GM18498 (cell line): Measurements from ENCODE around the gene PACRG.
"Not testable (repeated sequence)": the region's sequence is repeated elsewhere in the genome, so short reads cannot be mapped to it uniquely, and the experiment has no call there.

ENCODE experiments used
- ATAC-seq: cut with Tn5 transposase; IDR thresholded peaks from one replicate; pipeline ENCODE4 v1.9.1; 2021; ENCODE audit warnings: mild to moderate bottlenecking, moderate library complexity; ENCODE audit not compliant: unreplicated experiment

PACRG gene

GRCh38 chr6:162922563-162923166 lies 194.9 kb downstream of the PACRG start:
- no peak for ATAC-seq

GRCh38 chr6:162934844-162935243 lies 207.1 kb downstream of the PACRG start:
- ATAC-seq = no peak

- no peak for ATAC-seq
Measured at GRCh38 chr6:162940426-162940825, 212.7 kb downstream of the PACRG start.

GRCh38 chr6:162941128-162941527 lies 213.4 kb downstream of the PACRG start:
- no peak for ATAC-seq

GRCh38 chr6:162942866-162943265 lies 215.1 kb downstream of the PACRG start:
- no peak for ATAC-seq

- no peak for ATAC-seq
Measured at GRCh38 chr6:162943369-162943768, 215.6 kb downstream of the PACRG start.

GRCh38 chr6:162951164-162951743 lies 223.5 kb downstream of the PACRG start:
- ATAC-seq = no peak

GRCh38 chr6:162952423-162952822 lies 224.6 kb downstream of the PACRG start:
- ATAC-seq = no peak

- no peak for ATAC-seq
Measured at GRCh38 chr6:162957062-162957461, 229.3 kb downstream of the PACRG start.

- no peak for ATAC-seq
Measured at GRCh38 chr6:162960679-162961457, 233.1 kb downstream of the PACRG start.

- no peak for ATAC-seq
Measured at GRCh38 chr6:162962093-162962492, 234.3 kb downstream of the PACRG start.

- no peak for ATAC-seq
Measured at GRCh38 chr6:162963861-162964260, 236.1 kb downstream of the PACRG start.

- ATAC-seq = no peak
Measured at GRCh38 chr6:162964488-162965140, 236.8 kb downstream of the PACRG start.

GRCh38 chr6:162965366-162965765 lies 237.6 kb downstream of the PACRG start:
- ATAC-seq = no peak

GRCh38 chr6:162970246-162970645 lies 242.5 kb downstream of the PACRG start:
- no peak for ATAC-seq

- no peak for ATAC-seq
Measured at GRCh38 chr6:162971356-162971755, 243.6 kb downstream of the PACRG start.

- no peak for ATAC-seq
Measured at GRCh38 chr6:162973151-162973872, 245.5 kb downstream of the PACRG start.

- ATAC-seq = no peak
Measured at GRCh38 chr6:162973980-162974379, 246.2 kb downstream of the PACRG start.

- ATAC-seq = no peak
Measured at GRCh38 chr6:162974685-162975084, 246.9 kb downstream of the PACRG start.

GRCh38 chr6:162976141-162976540 lies 248.4 kb downstream of the PACRG start:
- ATAC-seq = no peak

- not testable (repeated sequence) for ATAC-seq
Measured at GRCh38 chr6:162983234-162983633, 255.5 kb downstream of the PACRG start.
